Pons (tissue), 1 donor: Measurements from ENCODE around the gene ANTKMT.
"Not testable (repeated sequence)": the region's sequence is repeated elsewhere in the genome, so short reads cannot be mapped to it uniquely, and the experiment has no call there.

ENCODE experiments used
- DNase-seq: peaks from one replicate; pipeline ENCODE4 v3.0.0-alpha.2; 2016; ENCODE audit warnings: low spot score

Gene ANTKMT

GRCh38 chr16:743794-744500, 23.0 kb downstream of the ANTKMT start:
- DNase-seq: no peak

DNA sequence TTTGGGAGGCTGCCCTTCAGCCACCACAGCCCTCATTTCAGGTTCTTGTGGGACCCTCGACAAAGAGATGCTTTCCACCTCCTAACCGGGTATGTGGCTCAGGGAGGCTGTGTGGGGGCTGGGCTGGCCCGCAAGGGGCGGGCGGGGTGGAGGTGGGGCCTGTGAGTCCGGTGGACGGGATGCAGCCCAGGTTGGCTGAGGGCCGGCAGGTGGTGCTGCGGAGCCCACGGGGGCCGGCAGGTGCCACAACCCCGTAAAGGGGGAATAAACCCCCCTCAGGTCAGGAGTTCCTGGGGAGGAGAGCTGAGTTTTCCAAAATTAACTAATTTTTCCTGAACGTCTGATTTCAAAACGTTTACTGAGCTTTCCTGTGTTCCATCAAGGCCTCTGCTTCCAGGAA, 24.8 kb downstream of the ANTKMT start:
- DNase-seq: no peak

GRCh38 chr16:746637-747036, 25.7 kb downstream of the ANTKMT start:
- no peak for DNase-seq

DNA sequence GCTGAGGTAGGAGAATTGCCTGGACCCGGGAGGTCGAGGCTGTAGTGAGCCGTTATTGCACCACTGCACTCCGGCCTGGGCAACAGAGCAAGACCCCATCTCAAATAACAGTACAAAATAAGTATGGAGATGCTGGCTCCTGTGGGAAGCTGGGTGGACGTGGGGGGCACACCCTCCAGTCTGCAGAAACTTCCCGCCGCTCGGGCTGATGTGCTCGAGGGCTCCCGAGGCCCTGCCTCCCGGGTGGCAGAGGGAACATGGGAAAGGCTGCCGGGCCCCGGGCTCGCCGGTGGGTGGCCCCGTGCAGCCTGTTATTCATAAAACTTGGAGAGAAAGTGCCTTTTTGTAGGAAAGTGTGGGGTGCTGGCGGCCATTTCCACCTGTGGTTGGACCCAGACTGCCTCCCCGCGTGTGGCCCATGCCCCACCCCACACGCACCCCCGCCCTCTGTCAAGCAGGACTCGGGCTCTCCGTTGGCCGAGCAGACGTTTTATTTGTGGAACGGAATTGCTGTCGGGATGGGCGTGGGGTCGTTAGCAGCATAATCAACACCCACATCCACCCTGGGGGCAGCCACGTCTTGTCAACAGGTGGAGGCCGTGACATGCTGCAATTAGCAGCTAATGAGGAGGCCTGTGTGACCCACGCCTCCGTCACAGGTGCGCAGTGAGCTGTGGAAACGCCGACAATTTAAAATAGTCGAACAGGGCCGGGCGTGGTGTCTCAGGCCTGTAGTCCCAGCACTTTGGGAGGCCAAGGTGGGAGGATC, 27.2 kb downstream of the ANTKMT start:
- no peak for DNase-seq

DNA sequence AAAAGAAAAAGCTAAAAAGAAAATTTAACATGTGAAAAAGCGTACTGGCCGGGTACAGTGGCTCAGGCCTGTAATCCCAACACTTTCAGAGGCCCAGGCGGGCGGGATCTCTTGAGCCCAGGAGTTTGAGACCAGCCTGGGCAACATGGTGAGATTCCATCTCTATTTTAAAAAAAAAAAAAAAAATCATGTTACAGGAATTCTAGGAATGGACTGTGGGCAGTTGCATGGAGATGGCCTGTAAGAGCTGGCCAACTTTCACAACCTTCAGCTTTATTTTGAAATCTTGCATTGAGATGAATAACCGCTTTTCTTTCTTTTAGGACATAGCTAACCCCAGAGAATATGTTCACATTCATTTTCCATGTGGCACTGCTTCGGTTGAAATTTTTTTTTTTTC, 28.1 kb downstream of the ANTKMT start:
- no peak for DNase-seq

GRCh38 chr16:750485-750884, 29.5 kb downstream of the ANTKMT start:
- DNase-seq: no peak

- no peak for DNase-seq
These were observed 30.4 kb downstream of the ANTKMT start for GRCh38 chr16:751152-752006.

DNA sequence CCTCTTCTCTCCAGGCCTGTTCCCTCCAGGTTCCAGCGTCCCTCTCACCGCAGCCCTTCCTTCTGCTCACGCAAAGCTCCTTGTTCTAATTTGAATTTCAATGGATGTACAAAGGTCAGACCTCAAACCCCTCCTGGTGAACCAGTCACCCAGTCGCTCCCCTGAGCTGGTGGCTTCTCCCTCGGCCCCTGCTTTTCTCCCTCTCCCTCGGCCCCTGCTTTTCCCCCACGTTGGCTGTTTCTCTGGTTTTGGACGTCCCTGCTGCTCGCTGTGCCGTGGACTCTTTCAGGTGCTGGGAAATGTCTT, 31.0 kb downstream of the ANTKMT start:
- DNase-seq: no peak

DNA sequence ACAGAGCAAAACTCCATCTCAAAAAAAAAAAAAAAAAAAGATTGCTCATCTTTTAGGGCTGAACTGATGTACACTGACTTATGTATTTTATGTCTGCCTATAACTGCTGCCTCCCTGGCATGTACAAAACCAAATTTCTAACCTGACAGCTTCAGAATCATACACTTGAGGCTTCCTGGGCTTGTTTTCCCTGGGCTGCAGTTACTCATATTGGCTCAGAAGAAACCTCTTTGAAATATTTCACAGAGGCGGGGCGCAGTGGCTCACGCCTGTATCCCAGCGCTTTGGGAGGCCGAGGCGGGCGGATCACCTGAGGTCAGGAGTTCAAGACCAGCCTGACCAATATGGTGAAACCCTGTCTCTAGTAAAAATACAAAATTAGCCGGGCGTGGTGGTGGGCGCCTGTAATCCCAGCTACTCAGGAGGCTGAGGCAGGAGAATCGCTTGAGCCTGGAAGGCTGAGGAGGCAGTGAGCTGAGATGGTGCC, 33.2 kb downstream of the ANTKMT start:
- DNase-seq: not testable (repeated sequence)

DNA sequence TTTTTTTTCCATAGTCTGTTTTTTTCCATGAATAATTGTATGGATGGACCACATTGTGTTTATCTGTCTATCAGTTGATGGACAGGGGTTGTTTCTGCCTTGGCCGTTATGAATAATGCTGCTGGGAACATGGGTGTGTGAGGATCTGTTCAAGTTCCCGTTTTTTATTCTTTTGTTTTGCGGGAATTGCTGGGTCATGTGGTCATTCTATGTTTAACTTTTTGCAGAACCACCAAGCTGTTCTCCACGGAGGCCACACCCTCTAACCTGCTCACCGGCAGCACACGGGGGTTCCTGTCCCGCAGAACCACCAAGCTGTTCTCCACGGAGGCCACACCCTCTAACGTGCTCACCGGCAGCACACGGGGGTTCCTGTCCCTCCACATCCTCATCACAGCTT, 33.7 kb downstream of the ANTKMT start:
- DNase-seq: peak; percentile 33

DNA sequence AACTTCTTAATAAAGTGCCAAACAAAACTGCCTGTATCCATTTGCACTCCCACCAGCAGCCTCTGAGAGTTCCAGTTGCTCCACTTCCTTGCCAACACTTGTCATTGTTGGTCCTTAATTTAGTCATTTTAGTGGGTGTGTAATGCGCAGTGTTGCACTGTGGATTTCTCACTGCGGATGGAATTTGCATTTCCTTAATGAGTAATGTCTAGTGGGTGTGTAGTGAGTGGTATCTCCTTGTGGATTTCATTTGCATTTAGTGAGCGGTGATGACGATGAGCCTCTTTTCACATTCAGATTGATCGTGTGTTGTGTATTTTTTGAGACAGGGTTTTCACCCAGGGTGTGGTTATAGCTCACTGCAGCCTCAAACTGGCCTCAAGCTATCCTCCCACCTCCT, 35.5 kb downstream of the ANTKMT start:
- DNase-seq: no peak

GRCh38 chr16:759110-759910, 38.4 kb downstream of the ANTKMT start:
- DNase-seq: no peak

GRCh38 chr16:760065-760464, 39.1 kb downstream of the ANTKMT start:
- no peak for DNase-seq

DNA sequence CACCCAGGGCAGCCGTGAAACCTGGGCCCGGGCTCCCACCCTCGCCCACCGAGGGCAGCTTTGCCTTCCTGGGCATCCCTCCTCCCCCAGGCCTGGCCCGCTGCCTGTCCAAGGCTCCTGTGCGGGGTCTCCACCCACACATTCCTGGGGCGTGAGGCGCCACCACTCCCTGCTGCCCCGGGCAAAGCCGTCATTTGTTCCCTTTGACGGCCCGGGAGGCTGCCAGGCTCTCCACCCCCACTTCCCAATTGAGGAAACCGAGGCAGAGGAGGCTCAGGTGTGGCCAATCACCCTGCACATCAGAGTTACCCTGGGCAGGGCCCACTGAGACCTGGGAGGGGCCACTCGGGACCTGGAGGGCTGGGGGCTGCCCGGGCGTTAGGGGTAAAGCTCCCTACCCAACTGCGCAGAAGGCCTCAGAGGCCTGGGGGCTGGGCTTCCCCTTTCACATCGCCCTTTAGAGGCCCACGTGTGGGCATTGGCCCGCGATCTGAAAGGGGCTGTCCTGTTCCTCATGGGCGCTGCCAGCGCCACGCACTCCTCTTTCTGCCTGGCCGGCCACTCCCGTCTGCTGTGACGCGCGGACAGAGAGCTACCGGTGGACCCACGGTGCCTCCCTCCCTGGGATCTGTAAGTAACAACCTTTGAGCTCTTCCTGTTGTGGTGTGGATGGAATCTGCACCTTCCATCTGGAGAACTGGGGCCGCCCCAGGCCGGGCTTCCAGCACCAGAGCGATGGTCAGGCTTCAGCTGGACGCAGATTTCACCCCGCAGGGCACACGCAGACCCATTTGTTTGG, 39.8 kb downstream of the ANTKMT start, which contains the start of gene MSLN:
Gene MSLN, plus strand, starts transcription at position 190 of the 799 bp plus-strand sequence. CDS start 1,947 bp downstream, outside the sequence.
- DNase-seq: no peak

DNA sequence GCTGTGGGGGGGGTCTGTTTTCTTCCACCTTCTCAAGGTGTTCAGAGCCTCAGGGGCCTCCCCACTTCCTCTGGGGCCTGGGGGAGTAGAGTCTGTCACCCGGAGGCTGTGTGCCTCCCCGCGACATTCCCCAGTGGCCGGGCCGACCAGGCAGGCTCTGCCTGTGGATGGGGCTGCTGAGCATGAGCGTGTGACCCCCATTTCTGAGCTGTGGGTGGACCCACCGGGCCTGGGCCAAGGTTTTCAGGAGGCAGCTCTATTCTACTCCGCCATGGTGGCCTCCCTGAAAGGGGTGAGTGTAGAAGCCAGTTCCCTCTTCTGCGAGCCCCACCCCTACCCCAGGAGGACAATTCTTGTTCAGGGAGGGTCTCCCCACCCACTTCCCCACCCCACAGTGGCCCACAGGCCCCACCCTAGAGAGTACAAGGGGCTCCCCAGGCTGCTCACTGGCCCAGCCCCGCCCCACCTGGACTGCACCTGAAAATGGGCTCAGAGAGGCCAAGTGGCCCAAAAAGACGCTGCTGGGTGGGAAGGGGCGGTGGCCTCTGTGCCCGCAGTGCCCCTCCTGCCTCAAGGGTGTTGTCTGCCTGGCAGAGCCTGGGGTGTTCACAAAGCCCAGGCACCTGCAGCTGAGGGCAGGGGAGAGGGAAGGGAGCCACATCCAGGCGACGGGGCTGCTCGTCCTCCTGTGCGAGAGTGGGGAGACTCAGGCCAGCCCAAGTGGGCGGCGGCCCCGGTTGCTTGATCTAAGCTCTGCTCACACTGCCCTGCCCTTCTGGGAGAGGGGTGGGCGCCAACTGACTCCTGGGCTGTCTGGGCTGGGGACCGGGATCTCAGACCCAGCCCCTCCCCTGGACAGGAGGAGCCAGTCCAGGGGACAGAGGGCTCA, 40.9 kb downstream of the ANTKMT start:
- no peak for DNase-seq

- DNase-seq: no peak
These were observed 41.8 kb downstream of the ANTKMT start for GRCh38 chr16:762595-763268.

DNA sequence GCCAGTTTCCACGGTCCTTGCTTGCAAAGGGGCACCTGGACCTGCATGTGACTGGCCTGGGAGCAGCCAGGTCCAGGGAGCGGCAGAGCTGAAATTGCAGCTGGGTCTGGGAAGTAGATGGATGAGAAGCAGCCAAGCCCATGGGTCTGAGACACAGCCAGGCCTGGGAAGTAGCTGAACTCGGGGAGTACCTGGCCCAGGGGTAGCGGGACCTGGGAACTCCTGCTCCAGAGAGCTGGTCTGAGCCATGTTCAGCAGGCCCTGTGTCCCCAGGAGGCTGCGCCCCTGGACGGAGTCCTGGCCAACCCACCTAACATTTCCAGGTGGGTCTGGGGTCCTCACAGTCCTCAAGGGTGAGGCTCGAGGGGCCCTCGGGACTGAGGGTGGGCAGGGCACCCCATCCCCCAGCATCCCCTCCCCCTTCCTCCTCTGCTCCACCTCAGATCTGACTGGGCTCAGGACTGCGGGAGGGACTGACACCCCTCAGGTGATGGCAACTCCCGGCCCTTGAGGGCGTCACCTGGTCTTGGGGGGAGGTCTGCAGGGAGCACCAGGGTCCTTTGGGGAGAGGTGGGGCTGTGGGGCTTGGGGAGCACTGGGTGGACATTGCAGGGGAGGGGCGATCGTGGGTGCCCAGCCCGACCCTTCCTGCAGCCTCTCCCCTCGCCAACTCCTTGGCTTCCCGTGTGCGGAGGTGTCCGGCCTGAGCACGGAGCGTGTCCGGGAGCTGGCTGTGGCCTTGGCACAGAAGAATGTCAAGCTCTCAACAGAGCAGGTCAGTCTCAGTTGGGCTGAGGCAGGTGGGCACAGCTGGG, 42.6 kb downstream of the ANTKMT start:
- DNase-seq: no peak

DNA sequence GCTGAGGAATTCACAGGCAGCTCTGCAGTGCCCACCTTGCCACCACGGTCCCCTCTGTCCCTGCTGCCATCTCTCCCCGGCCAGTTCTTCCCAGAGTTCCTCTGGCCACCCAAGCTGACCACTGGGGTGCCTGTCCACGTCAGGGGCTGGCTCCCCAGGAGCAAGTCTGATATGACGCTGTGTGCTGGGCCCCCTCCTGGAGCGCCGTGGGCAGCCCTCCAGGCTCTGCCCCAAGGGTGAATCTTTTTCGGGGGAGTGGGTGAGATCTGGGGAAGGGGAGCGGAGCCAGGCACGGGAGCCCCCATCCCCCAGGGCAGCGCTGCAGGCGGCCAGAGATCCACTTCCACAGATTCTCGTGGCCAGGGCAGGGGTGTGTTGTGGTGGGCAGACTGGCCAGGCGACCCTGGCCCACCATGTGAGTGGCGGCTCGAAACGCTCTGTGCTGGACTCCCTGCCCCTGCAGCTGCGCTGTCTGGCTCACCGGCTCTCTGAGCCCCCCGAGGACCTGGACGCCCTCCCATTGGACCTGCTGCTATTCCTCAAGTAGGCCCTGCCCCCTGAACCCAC, 43.3 kb downstream of the ANTKMT start:
- DNase-seq: no peak
